Measurements from ENCODE around the gene SPPL2B. TPM values are rescaled to one million over a fixed set of nuclear protein-coding genes. Genes with fewer than 3 reads are reported as not detected.

The SPPL2B gene
- total and polyA plus RNA-seq, 8 donors = 13.6 to 450 (median 74.1) TPM

DNA sequence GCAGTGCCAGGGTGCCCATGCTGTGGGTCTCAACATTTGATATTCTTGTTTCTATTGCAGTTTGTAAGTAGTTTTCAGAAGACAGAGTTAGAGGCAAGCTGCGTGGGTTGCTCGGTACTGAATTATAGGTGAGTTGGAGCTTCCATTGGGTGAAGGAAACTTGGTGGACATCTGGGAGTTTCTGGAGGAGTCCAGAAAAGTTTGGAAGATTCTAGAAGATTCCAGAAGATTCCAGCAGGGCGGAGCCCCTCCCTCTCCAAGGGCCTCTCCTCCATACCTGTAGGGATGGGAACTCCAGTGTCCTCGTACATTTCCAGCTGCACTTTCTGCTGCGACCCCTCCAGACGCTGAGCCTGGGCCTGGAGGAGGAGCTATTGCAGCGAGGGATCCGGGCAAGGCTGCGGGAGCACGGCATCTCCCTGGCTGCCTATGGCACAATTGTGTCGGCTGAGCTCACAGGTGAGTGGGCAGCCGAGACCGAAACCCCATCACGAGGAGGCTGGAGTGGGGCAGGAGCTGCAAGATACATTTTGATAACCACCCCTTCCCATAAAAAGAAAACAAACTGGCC, 70.3 kb downstream of the SPPL2B start:
- intact Hi-C loops (cut with DNase I; ENCODE audit: low total_unique reads) = no loop called here

DNA sequence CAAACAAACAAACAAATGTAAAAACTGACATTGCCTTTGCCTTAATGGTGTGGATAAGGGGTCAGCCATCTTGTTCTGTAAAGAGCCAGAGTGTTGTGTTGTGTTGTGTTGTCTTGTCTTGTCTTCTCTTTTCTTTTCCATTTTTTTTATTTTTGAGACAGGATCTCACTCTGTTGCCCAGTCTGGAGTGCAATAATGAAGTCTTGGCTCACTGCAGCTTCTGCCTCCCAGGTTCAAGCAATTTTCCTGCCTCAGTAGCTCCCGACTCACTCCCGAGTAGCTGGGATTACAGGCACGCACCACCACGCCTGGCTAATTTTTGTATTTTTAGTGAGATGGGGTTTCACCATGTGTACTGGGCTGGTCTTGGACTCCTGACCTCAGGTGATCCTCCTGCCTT, 71.1 kb downstream of the SPPL2B start:
- Histone ChIP-seq H3K27me3 (peaks cover 0 to 23% (median 6%) of the 10 kb centered on the region in 3 donors), H3K36me3 (no peaks in the 10 kb centered on the region), H3K4me1 (peaks cover 0 to 7% (median 0%) of the 10 kb centered on the region in 4 donors), H3K27ac (no peak overlapping the region), H3K4me3 (no peak overlapping the region), H3K9me3 (no peaks in the 10 kb centered on the region)
- TF ChIP-seq CTCF (IDR thresholded peaks at IDR 0.05) (no peak), EP300 (IDR thresholded peaks at IDR 0.05) (no peak)
- intact Hi-C loops (cut with DNase I; ENCODE audit: low total_unique reads) = no loop called here
- DNase-seq = no peak
- 91 to 99% (median 94%) methylated on average over 4 of the region's 4 CpGs for WGBS, 5 donors

More for the DNA sequence above, 70.3 kb downstream of the SPPL2B start:
- no peak for TF ChIP-seq POLR2AphosphoS5 (IDR thresholded peaks at IDR 0.05)
- no peak for TF ChIP-seq POLR2A (IDR thresholded peaks at IDR 0.05)
- TF ChIP-seq EP300 (IDR thresholded peaks at IDR 0.05) = no peak
- TF ChIP-seq CTCF (IDR thresholded peaks at IDR 0.05) = no peak
- 81 to 87% (median 82%) methylated on average over 14 of the region's 14 CpGs for WGBS, 5 donors
- Histone ChIP-seq H3K4me3 (no peak overlapping the region), H3K4me1 (peaks cover 0 to 7% (median 0%) of the 10 kb centered on the region in 4 donors), H3K27me3 (peaks cover 0 to 29% (median 6%) of the 10 kb centered on the region in 3 donors), H3K27ac (no peak overlapping the region), H3K36me3 (no peaks in the 10 kb centered on the region), H3K9me3 (no peaks in the 10 kb centered on the region)
- no peak for DNase-seq

Other genes starting within 250 kb of the SPPL2B start
- 100 to 1,000 TPM in 2 of 5 donors, 10 to 100 TPM in 2, 1 to 10 TPM in 1; 9.9 to 181 (median 41.4) TPM for gene MOB3A, start 232.4 kb upstream of the SPPL2B start, total RNA-seq
- gene MOB3A, start 232.4 kb upstream of the SPPL2B start, polyA plus RNA-seq = 10 to 100 TPM; 12.6 to 17.4 (median 14.1) TPM
- gene IZUMO4, start 231.8 kb upstream of the SPPL2B start, total RNA-seq = 1 to 10 TPM in 2 of 5 donors, not detected in 3; 3.5 to 7.5 TPM
- 10 to 100 TPM in 1 of 3 donors, 1 to 10 TPM in 2; 8.1 to 22.3 (median 9.6) TPM for gene IZUMO4, start 231.8 kb upstream of the SPPL2B start, polyA plus RNA-seq
- gene AP3D1, start 177.1 kb upstream of the SPPL2B start, total RNA-seq = 100 to 1,000 TPM in 4 of 5 donors, 10 to 100 TPM in 1; 49.0 to 340 (median 134) TPM
- gene AP3D1, start 177.1 kb upstream of the SPPL2B start, polyA plus RNA-seq = 10 to 100 TPM; 53.8 to 59.6 (median 59.4) TPM
- gene DOT1L, start 164.8 kb upstream of the SPPL2B start, total RNA-seq = 10 to 100 TPM; 10.5 to 71.8 (median 28.1) TPM
- 1 to 10 TPM; 3.8 to 6.4 (median 5.0) TPM for gene DOT1L, start 164.8 kb upstream of the SPPL2B start, polyA plus RNA-seq
- 100 to 1,000 TPM in 2 of 5 donors, 10 to 100 TPM in 3; 22.2 to 459 (median 96.9) TPM for gene PLEKHJ1, start 92.4 kb upstream of the SPPL2B start, total RNA-seq
- 100 to 1,000 TPM; 113 to 173 (median 132) TPM for gene PLEKHJ1, start 92.4 kb upstream of the SPPL2B start, polyA plus RNA-seq
- 100 to 1,000 TPM in 1 of 5 donors, 10 to 100 TPM in 4; 25.8 to 214 (median 33.9) TPM for gene SF3A2, start 91.9 kb upstream of the SPPL2B start, total RNA-seq
- gene SF3A2, start 91.9 kb upstream of the SPPL2B start, polyA plus RNA-seq = 10 to 100 TPM; 33.3 to 42.4 (median 40.2) TPM
- 1 to 10 TPM in 2 of 5 donors, under 1 TPM in 1, not detected in 2; 0.45 to 2.0 (median 1.1) TPM for gene AMH, start 79.4 kb upstream of the SPPL2B start, total RNA-seq
- gene AMH, start 79.4 kb upstream of the SPPL2B start, polyA plus RNA-seq = 1 to 10 TPM in 1 of 3 donors, under 1 TPM in 2; 0.50 to 1.5 (median 0.61) TPM
- under 1 TPM in 1 of 5 donors, not detected in 4; 0.58 TPM for gene JSRP1, start 72.3 kb upstream of the SPPL2B start, total RNA-seq
- under 1 TPM in 2 of 3 donors, not detected in 1; 0.68 to 0.75 TPM for gene JSRP1, start 72.3 kb upstream of the SPPL2B start, polyA plus RNA-seq
- 1 to 10 TPM in 1 of 5 donors, under 1 TPM in 1, not detected in 3; 0.87 to 1.4 TPM for gene PEAK3, start 46.5 kb upstream of the SPPL2B start, total RNA-seq
- under 1 TPM in 2 of 3 donors, not detected in 1; 0.15 to 0.31 TPM for gene PEAK3, start 46.5 kb upstream of the SPPL2B start, polyA plus RNA-seq
- gene LINGO3, start 20.5 kb upstream of the SPPL2B start, total RNA-seq = not detected
- not detected for gene LINGO3, start 20.5 kb upstream of the SPPL2B start, polyA plus RNA-seq
- gene LSM7, start 98 bp upstream of the SPPL2B start, total RNA-seq = 10 to 100 TPM in 4 of 5 donors, 1 to 10 TPM in 1; 9.8 to 93.1 (median 17.4) TPM
- 100 to 1,000 TPM; 196 to 332 (median 214) TPM for gene LSM7, start 98 bp upstream of the SPPL2B start, polyA plus RNA-seq
- gene TMPRSS9, start 31.6 kb downstream of the SPPL2B start, total RNA-seq = 1 to 10 TPM in 1 of 5 donors, not detected in 4; 1.1 TPM
- not detected for gene TMPRSS9, start 31.6 kb downstream of the SPPL2B start, polyA plus RNA-seq
- gene TIMM13, start 98.9 kb downstream of the SPPL2B start, total RNA-seq = 10 to 100 TPM in 4 of 5 donors, not detected in 1; 19.2 to 54.5 (median 27.6) TPM
- 100 to 1,000 TPM in 1 of 3 donors, 10 to 100 TPM in 2; 62.6 to 133 (median 97.8) TPM for gene TIMM13, start 98.9 kb downstream of the SPPL2B start, polyA plus RNA-seq
- 10 to 100 TPM; 19.8 to 76.8 (median 29.0) TPM for gene LMNB2, start 128.3 kb downstream of the SPPL2B start, total RNA-seq
- gene LMNB2, start 128.3 kb downstream of the SPPL2B start, polyA plus RNA-seq = 10 to 100 TPM; 12.2 to 19.7 (median 13.6) TPM
- 100 to 1,000 TPM in 1 of 5 donors, 10 to 100 TPM in 4; 61.6 to 588 (median 91.0) TPM for gene GADD45B, start 147.4 kb downstream of the SPPL2B start, total RNA-seq
- gene GADD45B, start 147.4 kb downstream of the SPPL2B start, polyA plus RNA-seq = 10 to 100 TPM; 52.9 to 92.1 (median 53.8) TPM